K562 (cell line): ENCODE results near the gene DCAF11.
"Not testable (repeated sequence)": the region's sequence is repeated elsewhere in the genome, so short reads cannot be mapped to it uniquely, and the experiment has no call there.

Source experiments
- ATF1 ChIP-seq, 2 experiments: fragments of 450-650 bp in 1 of 2; IDR thresholded peaks; 2 replicates each; pipeline ENCODE4 v1.6.1; 2016; ENCODE audit warnings: missing compliant biosample characterization in 1 of 2, missing genetic modification characterization in 1 of 2
- JUN ChIP-seq, 2 experiments: sonication (generic) in 1 of 2; formaldehyde crosslinking in 1 of 2; IDR thresholded peaks; 2 replicates each; pipeline versions ENCODE4 v1.6.1 to v1.8.0; 2012 to 2022; ENCODE audit warnings: borderline replicate concordance in 2 of 2, mild to moderate bottlenecking in 2 of 2, improper control_type of control experiment in 1 of 2, low read depth in 1 of 2, low read length in 1 of 2, missing genetic modification reagents in 1 of 2

GRCh38 chr14:24105609-24106239, 8.9 kb upstream of the DCAF11 start:
- not testable (repeated sequence) for TF ChIP-seq JUN (IDR thresholded peaks at IDR 0.05; ENCODE audit: borderline replicate concordance, low read depth, low read length); JUN (CRISPR knock-in tag; IDR thresholded peaks at IDR 0.05; ENCODE audit: borderline replicate concordance); ATF1 (CRISPR knock-in tag; IDR thresholded peaks at IDR 0.05); ATF1 (tag; IDR thresholded peaks at IDR 0.05)
